ENCODE measurements around the gene CAMTA1.

Gene CAMTA1

DNA sequence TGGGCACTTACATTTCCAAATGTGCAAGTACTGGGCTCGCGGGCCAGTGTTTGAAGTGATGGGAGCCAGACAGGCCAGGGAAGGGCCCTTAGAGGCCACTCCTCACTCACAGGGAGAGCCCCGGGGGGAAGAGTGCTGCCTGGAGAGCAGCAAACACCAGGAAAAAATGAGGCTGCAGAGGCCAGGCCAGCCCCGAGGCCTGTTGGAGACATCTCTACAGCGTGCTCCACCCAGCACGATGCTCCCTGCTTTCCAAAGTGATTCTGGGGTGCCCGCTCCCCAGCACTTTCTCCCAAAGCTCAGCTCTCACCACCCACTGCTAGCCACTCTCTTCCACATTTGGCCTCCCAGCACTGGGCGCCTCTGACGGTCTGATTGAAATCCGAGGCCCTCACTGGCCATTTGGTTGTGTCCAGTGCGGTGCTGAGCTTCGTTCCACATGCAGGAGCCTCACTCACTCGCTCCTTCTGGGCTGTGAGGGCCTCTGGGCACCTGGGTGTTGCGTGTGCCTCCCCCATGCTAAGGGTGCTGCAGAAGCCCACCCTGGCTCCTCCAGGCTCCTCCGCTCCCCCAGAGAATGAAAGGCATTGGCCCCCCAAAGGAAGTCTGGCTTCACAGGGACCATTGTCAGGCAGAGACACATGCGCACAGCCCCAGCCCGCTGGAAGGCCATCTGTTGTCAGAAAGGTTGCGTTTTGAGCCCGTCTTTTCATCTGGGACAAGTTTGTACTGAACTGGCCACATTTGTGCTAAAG is 600.4 kb downstream of the CAMTA1 start:
- no peak for DNase-seq

GRCh38 chr1:7386226-7387052 is 601.2 kb downstream of the CAMTA1 start:
- no peak for DNase-seq

DNA sequence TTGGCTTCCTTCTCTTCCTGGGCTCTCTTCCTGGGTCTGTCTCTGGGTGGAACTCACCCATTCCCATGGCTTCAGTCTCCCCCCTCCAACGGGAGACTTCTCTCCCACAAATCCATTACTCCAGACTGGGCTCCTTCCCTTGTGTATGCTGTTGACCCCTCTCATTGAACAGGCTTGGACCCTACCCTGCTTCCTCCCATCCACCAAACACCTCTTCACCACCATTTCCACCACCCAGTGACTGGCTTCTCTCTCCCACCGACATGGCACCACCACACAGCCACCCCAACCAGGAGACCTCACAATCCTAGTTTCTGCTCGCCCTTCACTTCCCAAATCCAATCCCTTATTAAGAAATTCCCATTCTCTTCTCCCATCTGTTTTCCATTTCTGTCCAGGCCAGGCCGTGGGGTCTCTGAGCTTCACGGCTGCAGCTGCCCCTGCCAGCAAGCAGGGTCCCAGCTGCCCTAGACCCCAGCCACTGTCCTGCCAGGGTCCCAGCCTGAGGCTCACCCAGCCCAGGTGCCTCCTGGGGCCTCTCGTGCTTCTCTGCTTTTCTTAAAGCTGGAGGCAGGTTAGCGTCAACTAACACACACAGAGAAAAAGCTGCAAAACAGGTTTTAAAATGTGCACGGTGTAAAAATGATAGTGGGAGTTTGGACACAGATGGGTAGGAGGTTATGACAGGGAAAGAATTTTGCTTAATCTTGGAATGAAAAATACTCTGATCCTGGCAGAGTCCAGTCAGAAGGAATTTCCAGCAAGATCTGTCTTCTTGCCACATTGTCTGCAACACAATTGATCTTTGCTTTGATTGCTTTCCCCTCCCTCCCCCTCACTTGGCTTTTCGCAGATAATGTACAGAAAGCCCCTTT is 602.0 kb downstream of the CAMTA1 start:
- no peak for DNase-seq

- no peak for DNase-seq
Observed at GRCh38 chr1:7388141-7388487, 602.9 kb downstream of the CAMTA1 start.

DNA sequence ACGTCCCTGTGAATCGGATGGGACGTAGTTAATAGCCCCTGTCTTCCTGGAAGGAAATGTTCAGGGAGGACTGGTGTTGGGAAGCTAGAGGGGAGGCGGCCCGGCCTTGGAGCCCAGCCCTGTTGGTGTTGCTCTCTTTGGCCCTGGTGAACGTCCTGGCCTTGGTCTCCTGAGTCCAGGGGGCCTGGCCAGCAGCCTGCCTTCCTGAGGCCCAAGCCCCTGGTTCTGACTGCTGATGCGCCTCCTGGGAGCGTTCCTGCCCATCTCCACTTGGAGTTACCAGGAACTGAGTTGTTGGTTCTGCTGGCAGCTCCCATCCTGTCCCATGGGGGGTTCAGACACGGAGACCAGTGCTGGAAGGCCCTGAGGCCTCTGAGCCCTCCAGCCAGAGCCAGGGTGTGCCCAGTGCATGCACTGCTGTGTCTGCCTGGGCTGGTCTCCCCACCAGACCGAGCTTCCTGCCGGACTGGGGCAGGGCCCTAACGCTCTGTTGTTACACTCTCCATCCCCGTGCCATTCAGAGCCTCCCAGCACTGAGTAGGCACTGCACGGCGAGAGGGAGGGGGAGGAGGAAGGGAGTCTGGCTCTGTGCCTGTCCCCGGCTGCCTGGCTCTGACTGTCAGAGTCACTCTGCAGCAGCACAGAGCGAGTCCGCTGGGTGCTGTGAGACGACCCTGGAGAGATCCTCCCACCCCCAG is 603.4 kb downstream of the CAMTA1 start:
- DNase-seq, result no peak

DNA sequence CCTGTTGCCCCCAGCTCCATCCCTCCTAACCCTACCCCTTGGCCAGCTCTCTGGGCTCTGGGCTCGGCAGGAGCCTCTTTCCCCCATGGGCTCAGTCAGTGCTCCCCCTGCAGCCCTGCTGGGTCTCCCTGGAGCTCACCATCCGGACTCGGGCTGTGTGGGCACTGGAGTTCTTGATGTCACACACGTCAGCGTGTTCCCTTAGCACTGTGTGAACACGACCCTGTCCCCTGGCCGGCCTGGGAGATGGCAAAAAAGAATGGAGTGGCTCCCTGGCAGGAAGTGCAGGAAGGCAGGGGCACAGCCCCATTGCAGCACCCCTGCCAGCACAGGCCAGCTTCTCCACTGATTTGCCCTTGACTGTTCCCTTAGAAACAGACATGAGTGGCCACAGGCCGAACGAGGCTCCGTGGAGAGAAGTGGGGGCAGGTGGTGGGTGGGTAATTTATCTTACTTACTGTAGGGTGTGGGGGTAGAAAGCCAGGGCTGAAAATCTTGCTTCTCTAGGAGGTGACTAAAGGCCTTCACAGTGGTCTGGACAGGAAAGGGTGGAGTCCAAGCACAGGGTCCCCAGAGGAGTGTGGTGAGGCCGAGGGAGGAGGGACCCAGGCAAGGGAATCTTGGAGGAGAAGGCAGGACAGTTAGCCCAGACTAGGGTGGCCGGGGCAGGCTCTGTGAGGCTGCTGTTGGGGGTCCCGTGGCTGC is 604.1 kb downstream of the CAMTA1 start:
- no peak for DNase-seq

GRCh38 chr1:7389906-7390603 is 604.8 kb downstream of the CAMTA1 start:
- no peak for DNase-seq

DNA sequence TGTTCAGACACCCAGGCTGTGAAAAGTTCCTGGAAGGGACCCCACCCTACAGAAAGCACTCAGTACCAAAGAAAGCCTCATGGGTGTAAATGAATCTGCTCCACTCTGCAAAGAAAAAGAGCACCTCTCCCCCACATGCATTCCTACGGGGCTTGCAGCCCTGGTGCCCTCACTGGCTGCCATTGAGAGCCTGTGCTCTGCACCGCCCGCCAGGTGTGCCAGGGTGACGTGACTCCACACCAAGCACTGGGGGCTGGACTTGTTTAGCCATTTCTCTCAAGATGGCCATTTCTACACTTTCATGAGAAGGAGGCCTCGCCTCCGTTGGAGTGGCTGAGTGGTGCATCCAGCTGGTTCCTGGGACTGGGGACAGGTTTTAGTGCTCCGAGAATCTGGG is 605.3 kb downstream of the CAMTA1 start:
- no peak for DNase-seq

- DNase-seq, result no peak
Observed at GRCh38 chr1:7393136-7393535, 607.9 kb downstream of the CAMTA1 start.

- no peak for DNase-seq
Observed at GRCh38 chr1:7395251-7395650, 610.0 kb downstream of the CAMTA1 start.

- no peak for DNase-seq
Observed at GRCh38 chr1:7398982-7399381, 613.7 kb downstream of the CAMTA1 start.

DNA sequence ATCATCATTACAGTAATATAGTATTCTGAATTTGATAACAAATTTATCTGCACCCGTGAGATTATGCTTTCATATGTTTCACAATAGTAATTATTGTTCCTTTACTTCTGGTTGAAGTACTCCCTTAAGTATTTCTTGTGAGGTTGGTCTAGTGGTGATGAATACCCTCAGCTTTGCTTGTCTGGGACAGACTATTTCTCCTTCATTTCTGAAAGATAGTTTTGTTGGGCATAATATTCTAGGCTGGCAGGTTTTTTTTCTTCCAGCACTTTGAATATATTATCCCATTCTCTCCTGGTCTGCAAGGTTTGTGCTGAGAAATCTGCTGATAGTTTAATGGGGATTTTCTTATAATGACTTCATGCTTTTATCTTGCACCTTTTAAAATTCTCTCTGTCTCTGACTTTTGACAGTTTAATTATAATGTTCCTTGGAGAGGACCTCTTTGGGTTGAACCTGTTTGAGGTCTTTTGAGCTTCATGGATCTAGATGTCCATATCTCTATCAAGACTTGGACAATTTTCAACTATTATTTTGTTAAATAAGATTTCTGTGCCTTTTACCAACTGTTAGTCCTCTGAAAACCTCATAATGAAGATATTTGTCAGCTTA is 614.4 kb downstream of the CAMTA1 start:
- DNase-seq, result no peak

DNA sequence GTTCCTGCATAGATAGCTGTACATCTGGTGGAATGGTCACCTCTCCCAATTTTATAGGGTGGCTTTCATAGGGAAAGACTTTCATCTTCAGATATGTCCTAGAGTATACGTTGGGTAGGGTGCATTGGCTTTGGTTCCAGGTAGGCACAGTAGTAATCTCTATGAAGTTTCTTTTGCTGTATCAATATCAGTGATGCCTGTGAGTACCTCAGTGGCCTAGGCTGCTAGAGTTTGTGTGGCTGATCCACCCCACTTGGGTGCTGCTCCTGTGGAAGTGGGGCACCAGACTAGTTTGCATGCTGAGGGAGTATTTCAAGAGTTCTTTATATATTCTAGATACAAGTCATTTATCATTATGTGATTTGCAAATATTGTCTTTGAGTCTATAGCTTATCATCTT is 615.3 kb downstream of the CAMTA1 start:
- no peak for DNase-seq

GRCh38 chr1:7401814-7402547 is 616.7 kb downstream of the CAMTA1 start:
- DNase-seq, result no peak

DNA sequence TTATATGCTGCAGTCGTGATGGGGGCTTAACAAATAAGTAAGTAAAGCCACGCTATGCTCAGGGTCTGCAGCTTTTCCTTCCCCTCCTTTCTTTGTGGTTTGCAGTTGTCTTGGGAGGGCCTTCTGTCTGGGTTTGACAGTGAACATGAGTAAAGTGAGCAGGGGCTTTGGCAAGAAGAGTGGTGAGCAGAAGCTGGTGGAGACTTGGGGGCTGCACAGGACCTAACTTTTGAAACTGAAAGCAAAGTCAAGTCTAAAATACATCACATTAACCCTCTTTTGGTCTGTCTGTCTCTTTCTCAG is 617.2 kb downstream of the CAMTA1 start:
- DNase-seq, result no peak

DNA sequence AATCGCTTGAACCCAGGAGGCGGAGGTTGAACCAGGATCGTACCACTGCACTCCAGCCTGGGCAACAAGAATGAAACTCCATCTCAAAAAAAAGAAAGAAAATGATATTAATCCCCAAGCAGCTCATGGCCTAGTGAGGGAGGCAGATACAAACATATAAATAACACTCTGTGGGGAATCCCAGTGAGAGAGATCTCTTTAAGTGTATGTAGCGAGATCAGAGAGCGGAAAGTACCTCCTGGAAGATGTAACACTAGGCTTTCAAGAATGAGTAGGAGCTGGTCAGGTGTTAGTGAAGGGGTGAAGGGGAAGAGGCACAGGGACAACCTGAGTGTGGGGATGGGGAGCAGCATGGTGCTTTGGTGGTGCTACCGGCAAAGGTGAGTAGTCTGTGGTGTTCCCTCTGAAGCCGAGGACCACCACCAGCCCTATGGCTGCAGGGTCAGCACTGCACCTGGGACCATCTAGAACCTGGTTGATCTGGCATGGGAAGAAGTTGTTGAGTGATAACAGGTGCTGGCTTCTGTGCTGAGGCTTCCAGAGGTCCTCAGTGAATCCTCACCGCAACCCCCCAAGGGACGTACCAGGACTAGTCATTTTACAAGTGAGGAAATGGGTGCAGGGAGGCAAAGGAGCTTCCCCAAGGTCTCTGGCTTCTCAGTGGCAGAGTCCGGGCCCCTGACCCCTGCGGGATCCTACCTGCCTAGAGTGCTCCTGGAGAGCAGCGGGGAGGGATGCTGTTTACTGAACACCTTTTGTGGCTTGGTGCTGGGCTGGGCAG is 618.2 kb downstream of the CAMTA1 start:
- DNase-seq, result no peak

DNA sequence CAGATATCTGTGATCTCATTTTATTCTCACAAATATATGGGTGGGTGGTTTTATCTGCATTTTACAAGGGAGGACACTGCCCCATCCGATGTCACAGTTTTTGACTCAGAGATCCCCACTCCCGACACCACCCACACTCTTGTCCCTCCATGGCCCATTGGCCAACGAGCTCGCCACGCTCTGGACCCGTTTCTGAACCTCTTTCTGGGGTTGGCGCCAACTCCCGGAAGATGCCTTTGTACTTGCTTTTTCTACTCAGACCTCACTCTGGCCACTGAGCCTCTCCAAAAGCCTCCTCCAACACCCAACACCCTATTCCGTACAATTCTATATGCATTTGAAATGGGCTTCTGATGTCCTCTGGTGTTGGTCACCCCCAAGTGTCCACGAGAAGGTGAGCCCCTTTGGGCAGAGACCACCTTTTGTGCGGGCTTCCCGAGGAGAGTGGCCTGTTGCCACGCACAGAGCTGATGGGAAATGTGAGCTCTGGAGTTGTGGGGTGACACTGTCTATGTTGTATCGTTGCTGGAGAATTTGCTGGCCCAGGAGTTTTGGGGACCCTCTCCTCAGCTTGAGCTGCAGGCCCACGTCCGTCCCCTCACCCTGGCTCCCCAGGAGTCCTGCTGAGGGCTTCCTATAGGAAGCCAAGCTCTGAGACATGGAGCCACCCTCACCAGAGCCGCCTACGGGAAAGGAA is 618.9 kb downstream of the CAMTA1 start:
- DNase-seq, result no peak

DNA sequence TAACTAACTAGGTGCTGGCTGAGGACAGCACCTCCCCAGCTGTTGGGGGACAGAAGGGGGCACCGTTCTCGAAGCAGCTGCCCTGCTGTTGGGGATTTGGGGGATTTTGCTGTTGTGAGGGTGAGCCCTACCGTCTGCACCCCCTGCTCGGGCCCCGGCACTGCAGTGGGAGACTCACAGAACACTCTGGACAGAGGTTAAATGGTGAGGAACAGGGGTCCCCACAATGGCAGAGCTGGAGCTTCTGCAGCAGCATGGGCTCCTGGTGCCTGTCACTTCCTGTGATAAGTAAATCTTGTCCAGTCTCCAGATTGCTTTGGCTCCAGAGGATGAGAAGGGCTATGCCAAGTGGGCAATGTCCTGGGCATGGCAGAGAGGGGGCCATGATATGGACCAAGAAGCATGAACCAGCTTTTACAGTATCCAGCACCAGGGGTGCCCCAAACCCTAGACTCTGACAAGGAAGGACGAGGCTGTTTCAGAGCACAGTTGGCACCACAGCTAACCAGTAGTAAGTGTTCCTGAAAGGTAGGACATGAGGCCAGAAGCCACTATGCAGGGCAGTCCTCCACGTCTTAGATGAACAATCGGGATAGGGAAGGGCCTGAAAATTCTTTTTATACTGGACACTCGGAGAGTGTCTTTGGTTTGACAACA is 620.7 kb downstream of the CAMTA1 start:
- DNase-seq, result no peak

Measured in NCI-H1436 (cell line).